IMR-90 (cell line): Measurements from ENCODE around the gene ZNF398. TPM values are rescaled to one million over a fixed set of nuclear protein-coding genes. Genes with fewer than 3 reads are reported as not detected.
A peak's percentile ranks its signal among the peaks of the same experiment; 100 is the strongest.

Source experiments
- ATAC-seq: fragments of 200-7000 bp; cut with Tn5 transposase; 2 replicates; pipeline ENCODE4 v1.9.1; 2020; ENCODE audit warnings: low read depth, mild to moderate bottlenecking, moderate library complexity
- Bru-seq: library from RNA; stranded (reverse); fragments of 400-500 nt; gene quantifications from one replicate; lab custom pipeline; 2021; lab: Mats Ljungman, UMichigan
- BruChase-seq, 2 experiments: library from RNA; stranded (reverse); fragments of 400-500 nt; gene quantifications; one replicate each; lab custom pipeline; 2021; lab: Mats Ljungman, UMichigan
- BruUV-seq: library from RNA; stranded (reverse); fragments of 400-500 nt; replicated peaks from 2 replicates; lab custom pipeline; 2021; lab: Mats Ljungman, UMichigan
- CTCF ChIA-PET: fragments of 300-600 bp; formaldehyde crosslinking; extraction: SDS; loops from one replicate; lab custom pipeline; 2021; ENCODE audit warnings: antibody characterized with exemption; lab: Yijun Ruan, JAX
- POLR2A ChIA-PET: fragments of 300-600 bp; sonication (Branson Sonifier 250); formaldehyde crosslinking; loops from one replicate; lab custom pipeline; 2022; ENCODE audit warnings: antibody characterized with exemption; ENCODE audit not compliant: unreplicated experiment; lab: Charles Lee
- DNase-seq: peaks from one replicate; pipeline ENCODE4 v3.0.0; 2013
- H2AFZ ChIP-seq: replicated peaks from 2 replicates; pipeline ENCODE3; 2013; ENCODE audit warnings: low read length, mild to moderate bottlenecking; ENCODE audit not compliant: poor library complexity
- H2AK5ac ChIP-seq: 2 replicates; pipeline ENCODE4 v1.6.1; 2013; ENCODE audit warnings: low read depth, low read length, inconsistent platforms
- H2AK9ac ChIP-seq: replicated peaks from 2 replicates; pipeline ENCODE3; 2013; ENCODE audit warnings: mild to moderate bottlenecking, low read depth, low read length, moderate library complexity; ENCODE audit not compliant: poor library complexity
- H2BK120ac ChIP-seq: 2 replicates; pipeline ENCODE4 v1.6.1; 2013; ENCODE audit warnings: low read depth, low read length, inconsistent platforms
- H2BK15ac ChIP-seq: 3 replicates; pipeline ENCODE4 v1.6.1; 2013; ENCODE audit warnings: low read depth, low read length, inconsistent platforms
- H2BK20ac ChIP-seq: 2 replicates; pipeline ENCODE4 v1.6.1; 2013; ENCODE audit warnings: low read depth, mild to moderate bottlenecking, inconsistent platforms, low read length, moderate library complexity
- H2BK5ac ChIP-seq: 2 replicates; pipeline ENCODE4 v1.6.1; 2013; ENCODE audit warnings: mild to moderate bottlenecking, low read depth, low read length, inconsistent platforms; ENCODE audit not compliant: poor library complexity, severe bottlenecking
- H3K14ac ChIP-seq: replicated peaks from 2 replicates; pipeline ENCODE4 v1.6.1; 2013; ENCODE audit warnings: low read depth, low read length, inconsistent platforms
- H3K18ac ChIP-seq: 2 replicates; pipeline ENCODE4 v1.6.1; 2013; ENCODE audit warnings: low read depth, low read length, control low read depth
- H3K23ac ChIP-seq: 2 replicates; pipeline ENCODE4 v1.6.1; 2013; ENCODE audit warnings: low read depth, low read length, inconsistent platforms
- H3K27ac ChIP-seq: 2 replicates; pipeline ENCODE4 v1.5.1; 2013; ENCODE audit warnings: mild to moderate bottlenecking, control low read depth, low read length; ENCODE audit not compliant: insufficient read depth
- H3K27me3 ChIP-seq: 2 replicates; pipeline ENCODE4 v1.6.1; 2013; ENCODE audit warnings: low read length; ENCODE audit not compliant: control insufficient read depth, insufficient read depth
- H3K36me3 ChIP-seq: 2 replicates; pipeline ENCODE4 v1.6.1; 2013; ENCODE audit warnings: low read length, mixed read lengths; ENCODE audit not compliant: control insufficient read depth, insufficient read depth
- H3K4ac ChIP-seq: 2 replicates; pipeline ENCODE4 v1.6.1; 2013; ENCODE audit warnings: low read depth, low read length, inconsistent platforms
- H3K4me1 ChIP-seq: 2 replicates; pipeline ENCODE4 v1.6.1; 2013; ENCODE audit warnings: low read length, mixed read lengths; ENCODE audit not compliant: control insufficient read depth, insufficient read depth
- H3K4me2 ChIP-seq: 2 replicates; pipeline ENCODE4 v1.6.1; 2013; ENCODE audit warnings: low read depth, mild to moderate bottlenecking, control low read depth, low read length, moderate library complexity
- H3K4me3 ChIP-seq: 2 replicates; pipeline ENCODE4 v1.5.1; 2013; ENCODE audit warnings: low read depth, mild to moderate bottlenecking, control low read depth, low read length, moderate library complexity; ENCODE audit not compliant: insufficient read depth
- H3K56ac ChIP-seq: 2 replicates; pipeline ENCODE4 v1.6.1; 2013; ENCODE audit warnings: low read length, inconsistent platforms; ENCODE audit not compliant: insufficient read depth; ENCODE audit errors: extremely low read depth
- H3K79me1 ChIP-seq, 2 experiments: 2 replicates each; pipeline ENCODE4 v1.6.1; 2013; ENCODE audit warnings: low read length in 2 of 2, inconsistent platforms in 1 of 2, low read depth in 1 of 2
- H3K9ac ChIP-seq: 2 replicates; pipeline ENCODE4 v1.6.1; 2013; ENCODE audit warnings: low read depth, low read length, control low read depth
- H3K9me1 ChIP-seq: 2 replicates; pipeline ENCODE4 v1.6.1; 2013; ENCODE audit warnings: low read length, inconsistent platforms; ENCODE audit not compliant: insufficient read depth
- H3K9me3 ChIP-seq: 2 replicates; pipeline ENCODE4 v1.6.1; 2013; ENCODE audit warnings: low read length; ENCODE audit not compliant: control insufficient read depth, insufficient read depth
- H4K20me1 ChIP-seq: 2 replicates; pipeline ENCODE4 v1.6.1; 2013; ENCODE audit warnings: low read length, inconsistent platforms; ENCODE audit not compliant: insufficient read depth
- H4K5ac ChIP-seq: 2 replicates; pipeline ENCODE4 v1.6.1; 2013; ENCODE audit warnings: mild to moderate bottlenecking, low read depth, low read length, control low read depth
- H4K8ac ChIP-seq, 2 experiments: 2 replicates each; pipeline ENCODE4 v1.6.1; 2013; ENCODE audit warnings: low read depth in 2 of 2, low read length in 2 of 2, control low read depth in 1 of 2, inconsistent platforms in 1 of 2
- H4K91ac ChIP-seq: 2 replicates; pipeline ENCODE4 v1.6.1; 2013; ENCODE audit warnings: low read depth, low read length, inconsistent platforms; ENCODE audit not compliant: insufficient read depth
- CHD1 ChIP-seq: IDR thresholded peaks from 2 replicates; pipeline ENCODE4 v1.6.1; 2012; ENCODE audit warnings: low read depth, low read length, improper control_type of control experiment
- CTCF ChIP-seq: conservative IDR thresholded peaks from 2 replicates; pipeline ENCODE4 v1.5.1; 2012; ENCODE audit warnings: mild to moderate bottlenecking, low read depth, low read length, improper control_type of control experiment
- MAFK ChIP-seq: IDR thresholded peaks from 2 replicates; pipeline ENCODE4 v1.6.1; 2012; ENCODE audit warnings: low read depth, low read length, improper control_type of control experiment
- MAZ ChIP-seq: IDR thresholded peaks from 2 replicates; pipeline ENCODE4 v1.6.1; 2012; ENCODE audit warnings: low read depth, mild to moderate bottlenecking, low read length, improper control_type of control experiment, moderate library complexity, borderline replicate concordance
- MXI1 ChIP-seq: IDR thresholded peaks from 2 replicates; pipeline ENCODE4 v1.6.1; 2012; ENCODE audit warnings: low read depth, mild to moderate bottlenecking, low read length, moderate library complexity, borderline replicate concordance
- POLR2A ChIP-seq: IDR thresholded peaks from 2 replicates; pipeline ENCODE4 v1.6.1; 2012; ENCODE audit warnings: mild to moderate bottlenecking, low read depth, low read length
- RFX5 ChIP-seq: IDR thresholded peaks from 2 replicates; pipeline ENCODE4 v1.8.0; 2012; ENCODE audit warnings: low read depth, mild to moderate bottlenecking, low read length, moderate library complexity
- WGBS, 2 experiments: methylation state at CpG; one replicate each; pipeline versions ENCODE4 v1.1.5 to v1.1.7; 2013; ENCODE audit warnings: missing lambda C conversion rate in 2 of 2; ENCODE audit not compliant: insufficient read length in 1 of 2; ENCODE audit errors: extremely low coverage in 2 of 2; 5-methylcytosine and 5-hydroxymethylcytosine counted together
- dilution Hi-C: fragments of 300-500 bp; cut with HindIII; formaldehyde crosslinking; loops from one replicate; pipeline ENCODE4 v1.14.3; 2018; ENCODE audit warnings: low sequenced_read_pairs; ENCODE audit not compliant: unreplicated experiment
- in situ Hi-C: fragments of 300-500 bp; cut with MboI; formaldehyde crosslinking; loops from 3 replicates; pipeline ENCODE4 v1.14.3; 2019; ENCODE audit warnings: low sequenced_read_pairs, inconsistent platforms, mixed read lengths
- intact Hi-C: fragments of 100-400 bp; cut with micrococcal nuclease; formaldehyde crosslinking; loops from 2 replicates; pipeline ENCODE4 v1.10.0; 2022
- long read RNA-seq: library from polyadenylated mRNA; unstranded; transcript quantifications from one replicate; pipeline ENCODE4 v2.0.0, GENCODE V29; 2021; ENCODE audit not compliant: unreplicated experiment
- polyA plus RNA-seq, 3 experiments: library from polyadenylated mRNA; depleted of rRNA; stranded (reverse); fragments of >200 nt; gene quantifications; 2 replicates each; pipeline ENCODE4 v1.2.3, GENCODE V29; 2012; ENCODE audit warnings: low replicate concordance in 1 of 3
- total RNA-seq: library from RNA; depleted of rRNA; stranded (reverse); fragments of >200 nt; gene quantifications from 2 replicates; pipeline ENCODE4 v1.2.3, GENCODE V29; 2012; rRNA removed

The ZNF398 gene
- total RNA-seq (7.9 and 9.2 TPM in 2 replicates), polyA plus RNA-seq (2012; rRNA removed) (5.7 and 6.2 TPM in 2 replicates), Bru-seq, nascent RNA (percentile 68 among the genes with signal in this experiment), BruChase-seq, experiment 1, labeled RNA remaining after a 6-hour chase (percentile 76 among the genes with signal in this experiment), BruChase-seq, experiment 2, labeled RNA remaining after a 2-hour chase (percentile 70 among the genes with signal in this experiment)
- polyA plus RNA-seq (2012; cell fraction: cytosol; rRNA removed) = 2.6 and 4.4 TPM in 2 replicates
- 5.3 and 10.5 TPM in 2 replicates for polyA plus RNA-seq (2012; cell fraction: nucleus; rRNA removed; ENCODE audit: low replicate concordance)
- long read RNA-seq, transcript ZNF398-202 (6 exons, 2,860 nt) = major isoform, 5 of 21 reads
- long read RNA-seq, partial matches to known transcripts = 13 of 21 reads
- long read RNA-seq, other reads (novel, unspliced or antisense) = 3 of 21 reads

GRCh38 chr7:149147072-149147751, at the start of gene ZNF398:
TSS of gene ZNF398 (plus strand) at chr7:149147453. CDS start at chr7:149147743, 290 bp downstream.
- peak within 1 kb of the TSS; percentile 82 for H3K56ac ChIP-seq
- CTCF ChIA-PET = interaction anchor here (0.5 to 1.9 kb wide), 9 partner anchors 11 to 390 kb away, joined by 3 to 5 read pairs (median 4); partner anchors contain the start of gene ZNF282
- peak within 1 kb of the TSS; percentile 89 for H3K4ac ChIP-seq
- H2BK15ac ChIP-seq = peak within 1 kb of the TSS; percentile 95; the same call in 1 of the 3 replicates
- peak within 1 kb of the TSS; percentile 92 for H3K9ac ChIP-seq
- no TSS peak for BruUV-seq
- dilution Hi-C loops = no loop called here
- DNase-seq (peak; percentile 77), ATAC-seq (peak; percentile 91)
- WGBS, 2 experiments = 0% methylated on average over 32 of the region's 79 CpGs; no CpG with 5 or more reads in 1 of the 2 experiments
- H3K18ac ChIP-seq = peak within 1 kb of the TSS; percentile 36
- H2BK5ac ChIP-seq = peak within 1 kb of the TSS; percentile 92
- peak within 1 kb of the TSS; percentile 87 for H3K23ac ChIP-seq
- no peaks in the 10 kb centered on the region for H3K27me3 ChIP-seq
- peak within 1 kb of the TSS; percentile 97 for H3K27ac ChIP-seq
- H4K91ac ChIP-seq = peak within 1 kb of the TSS; percentile 86
- peak within 1 kb of the TSS; percentile 89 for H3K14ac ChIP-seq
- peaks cover 12% of the 10 kb centered on the region for H3K9me1 ChIP-seq
- peak within 1 kb of the TSS; percentile 98 for H2AFZ ChIP-seq
- peak; percentile 65 for TF ChIP-seq POLR2A
- TF ChIP-seq CHD1 = no peak
- TF ChIP-seq MAFK = no peak
- TF ChIP-seq CTCF = peak; percentile 81
- peak; percentile 83; the same call in 1 of the 2 replicates for TF ChIP-seq MAZ
- TF ChIP-seq MXI1 = 0 out of 2 replicates have a peak, but pooled peaks have one; percentile 54
- no peak for TF ChIP-seq RFX5
- no peaks in the 10 kb centered on the region for H3K9me3 ChIP-seq
- H2AK9ac ChIP-seq = peak within 1 kb of the TSS; percentile 92
- H4K5ac ChIP-seq = peak within 1 kb of the TSS; percentile 62
- H2BK20ac ChIP-seq = peak within 1 kb of the TSS; percentile 75; the same call in 1 of the 2 replicates
- H3K4me3 ChIP-seq = peak within 1 kb of the TSS; percentile 67
- H3K4me2 ChIP-seq = peak within 1 kb of the TSS; percentile 83
- peak within 1 kb of the TSS; percentile 97 to 99 for H4K8ac ChIP-seq
- in situ Hi-C loops = no loop called here
- peak within 1 kb of the TSS; percentile 89 for H2BK120ac ChIP-seq
- 0 out of 2 replicates have a peak, but pooled peaks cover 2% of the 10 kb centered on the region for H3K4me1 ChIP-seq
- intact Hi-C loops = loop anchor here (1.0 kb wide), 1 partner anchor 21 kb away; the partner anchor contains the start of gene ZNF425
- POLR2A ChIA-PET = interaction anchor here (0.5 to 0.6 kb wide), 2 partner anchors 20 to 132 kb away, joined by 3 to 6 read pairs; no protein-coding TSS in a partner anchor
- H2AK5ac ChIP-seq = peak within 1 kb of the TSS; percentile 76; the same call in 1 of the 2 replicates
- H4K20me1 ChIP-seq = peaks cover 15% of the 10 kb centered on the region
- no peaks in the 10 kb centered on the region for H3K36me3 ChIP-seq
- H3K79me1 ChIP-seq = peaks cover 5 to 31% of the 10 kb centered on the region in 2 experiments; a peak in 3 of 4 replicates
